Measurements from ENCODE around the gene LPP. TPM values are rescaled to one million over a fixed set of nuclear protein-coding genes. Genes with fewer than 3 reads are reported as not detected.

Gene LPP
- total and polyA plus RNA-seq, 2 of the 4 experiments (the other 2 are of a cell fraction), result 16.0 to 130 TPM

DNA sequence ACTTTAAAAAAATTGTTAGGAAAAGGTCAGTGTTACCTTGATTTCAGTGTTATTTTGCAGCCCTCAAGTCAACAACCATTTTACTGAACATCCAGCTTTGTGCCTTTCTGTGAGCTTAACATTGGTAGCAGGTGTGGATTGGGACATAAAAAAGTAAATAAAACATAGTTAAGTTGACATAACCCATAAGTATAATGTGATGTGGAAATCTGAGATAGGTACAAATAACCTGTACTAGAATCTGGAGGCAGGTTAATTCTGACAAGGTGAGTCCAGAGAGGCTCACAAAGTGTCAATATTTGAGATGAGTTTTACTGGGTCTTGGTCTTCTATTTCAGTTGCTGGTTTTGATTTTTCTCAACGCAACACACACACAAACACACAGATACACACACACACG, 151.3 kb downstream of the LPP start:
- H3K18ac ChIP-seq (ENCODE audit: low read depth, low read length), result no peak overlapping the region
- peaks cover 54% of the 10 kb centered on the region for H4K20me1 ChIP-seq (ENCODE audit: insufficient read depth, low read length)
- H4K91ac ChIP-seq (ENCODE audit: insufficient read depth, low read depth, low read length), result no peak overlapping the region
- H2BK5ac ChIP-seq (ENCODE audit: low read depth, low read length, poor library complexity, severe bottlenecking), result no peak overlapping the region
- H2AK9ac ChIP-seq (replicated peaks; ENCODE audit: low read depth, low read length, poor library complexity), result no peak overlapping the region
- H2BK15ac ChIP-seq (ENCODE audit: low read depth, low read length), result no peak overlapping the region
- H3K4me3 ChIP-seq (ENCODE audit: insufficient read depth, low read depth, low read length), result no peak overlapping the region
- H3K9me3 ChIP-seq (ENCODE audit: control insufficient read depth, insufficient read depth, low read length), result no peaks in the 10 kb centered on the region
- H4K5ac ChIP-seq (ENCODE audit: low read depth, low read length), result no peak overlapping the region
- intact Hi-C loops (cut with micrococcal nuclease) (no loop called here), dilution Hi-C loops (cut with HindIII; ENCODE audit: low sequenced_read_pairs, unreplicated experiment) (loop anchor here (25.0 kb wide), 1 partner anchor 568 kb away; the partner anchor contains the start of gene BCL6), in situ Hi-C loops (cut with MboI; ENCODE audit: low sequenced_read_pairs) (no loop called here)
- no peak overlapping the region for H3K27ac ChIP-seq (ENCODE audit: insufficient read depth, low read length)
- peaks cover 3% of the 10 kb centered on the region; the same call in 1 of the 2 replicates for H3K4me1 ChIP-seq (ENCODE audit: control insufficient read depth, insufficient read depth, low read length)
- no peak overlapping the region for H3K4me2 ChIP-seq (ENCODE audit: low read depth, low read length)
- H3K14ac ChIP-seq (replicated peaks; ENCODE audit: low read depth, low read length), result no peak overlapping the region
- peaks cover 7% of the 10 kb centered on the region; the same call in 1 of the 2 replicates for H3K36me3 ChIP-seq (ENCODE audit: control insufficient read depth, insufficient read depth, low read length)
- peaks cover 12% of the 10 kb centered on the region for H3K9me1 ChIP-seq (ENCODE audit: insufficient read depth, low read length)
- H3K4ac ChIP-seq (ENCODE audit: low read depth, low read length), result no peak overlapping the region
- H2AFZ ChIP-seq (replicated peaks; ENCODE audit: low read length, poor library complexity), result no peak overlapping the region
- peaks cover 50 to 87% of the 10 kb centered on the region in 2 experiments for H3K79me1 ChIP-seq (ENCODE audit: low read depth in 1 of 2, low read length in 2 of 2)
- BruUV-seq (replicated peaks), result no TSS peak
- ChIA-PET CTCF (interaction anchor here (1.0 kb wide), 1 partner anchor 12 kb away, joined by 3 read pairs; no protein-coding TSS in a partner anchor), POLR2A (ENCODE audit: unreplicated experiment) (no interaction called here)
- TF ChIP-seq MXI1 (IDR thresholded peaks at IDR 0.05; ENCODE audit: borderline replicate concordance, low read depth, low read length) (no peak), POLR2A (IDR thresholded peaks at IDR 0.05; ENCODE audit: low read depth, low read length) (no peak), MAZ (IDR thresholded peaks at IDR 0.05; ENCODE audit: borderline replicate concordance, low read depth, low read length) (no peak), SMC3 (IDR thresholded peaks at IDR 0.05; ENCODE audit: low read depth, low read length) (no peak), RFX5 (IDR thresholded peaks at IDR 0.05; ENCODE audit: low read depth, low read length) (no peak), NFE2L2 (IDR thresholded peaks at IDR 0.05; ENCODE audit: low read depth, low read length) (no peak), MAFK (IDR thresholded peaks at IDR 0.05; ENCODE audit: low read depth, low read length) (no peak)
- no peak overlapping the region for H3K56ac ChIP-seq (ENCODE audit: extremely low read depth, insufficient read depth, low read length)
- no peak overlapping the region for H3K9ac ChIP-seq (ENCODE audit: low read depth, low read length)
- H4K8ac ChIP-seq (ENCODE audit: low read depth in 2 of 2, low read length in 2 of 2), result no peak overlapping the region
- no CpG with 5 or more reads among the region's 2 CpGs for WGBS, 2 experiments (ENCODE audit: extremely low coverage in 2 of 2, insufficient read length in 1 of 2)
- H3K27me3 ChIP-seq (ENCODE audit: control insufficient read depth, insufficient read depth, low read length), result no peaks in the 10 kb centered on the region
- H2BK120ac ChIP-seq (ENCODE audit: low read depth, low read length), result no peak overlapping the region
- H2BK20ac ChIP-seq (ENCODE audit: low read depth, low read length), result no peak overlapping the region
- no peak for ATAC-seq (ENCODE audit: low read depth)
- no peak overlapping the region for H3K23ac ChIP-seq (ENCODE audit: low read depth, low read length)
- DNase-seq, result no peak
- H2AK5ac ChIP-seq (ENCODE audit: low read depth, low read length), result no peak overlapping the region
